ENCODE results near the gene CD44. TPM values are rescaled to one million over a fixed set of nuclear protein-coding genes. Genes with fewer than 3 reads are reported as not detected.

Gene CD44
- total RNA-seq, 4 donors from 2014 or later = 164 to 302 (median 189) TPM

DNA sequence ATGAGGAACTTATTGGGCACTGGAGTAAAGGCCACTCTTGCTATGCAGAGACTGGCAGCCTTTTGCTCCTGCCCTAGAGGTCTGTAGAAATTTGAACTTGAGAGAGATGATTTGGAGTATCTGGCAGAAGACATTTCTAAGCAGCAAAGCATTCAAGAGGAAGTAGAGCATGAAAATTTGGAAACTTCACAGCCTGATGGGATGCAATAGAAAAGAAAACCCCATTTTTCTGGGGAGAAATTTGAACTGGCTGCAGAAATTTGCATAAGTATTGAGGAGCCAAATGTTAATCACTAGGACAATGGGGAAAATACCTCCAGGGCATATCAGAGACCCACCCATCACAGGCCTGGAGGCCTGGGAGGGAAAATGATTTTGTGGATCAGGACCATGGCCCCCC, 29.9 kb upstream of the CD44 start:
- Histone ChIP-seq H3K27me3 (no peaks in the 10 kb centered on the region), H3K4me1 (peaks cover 0 to 25% of the 10 kb centered on the region in 2 donors), H3K36me3 (no peaks in the 10 kb centered on the region), H3K9me3 (no peaks in the 10 kb centered on the region), H3K4me3 (replicated peaks in 1 of 3) (no peak overlapping the region), H3K27ac (no peak overlapping the region)
- intact Hi-C loops (cut with DNase I) = no loop called here
- TF ChIP-seq, protein P1, sequence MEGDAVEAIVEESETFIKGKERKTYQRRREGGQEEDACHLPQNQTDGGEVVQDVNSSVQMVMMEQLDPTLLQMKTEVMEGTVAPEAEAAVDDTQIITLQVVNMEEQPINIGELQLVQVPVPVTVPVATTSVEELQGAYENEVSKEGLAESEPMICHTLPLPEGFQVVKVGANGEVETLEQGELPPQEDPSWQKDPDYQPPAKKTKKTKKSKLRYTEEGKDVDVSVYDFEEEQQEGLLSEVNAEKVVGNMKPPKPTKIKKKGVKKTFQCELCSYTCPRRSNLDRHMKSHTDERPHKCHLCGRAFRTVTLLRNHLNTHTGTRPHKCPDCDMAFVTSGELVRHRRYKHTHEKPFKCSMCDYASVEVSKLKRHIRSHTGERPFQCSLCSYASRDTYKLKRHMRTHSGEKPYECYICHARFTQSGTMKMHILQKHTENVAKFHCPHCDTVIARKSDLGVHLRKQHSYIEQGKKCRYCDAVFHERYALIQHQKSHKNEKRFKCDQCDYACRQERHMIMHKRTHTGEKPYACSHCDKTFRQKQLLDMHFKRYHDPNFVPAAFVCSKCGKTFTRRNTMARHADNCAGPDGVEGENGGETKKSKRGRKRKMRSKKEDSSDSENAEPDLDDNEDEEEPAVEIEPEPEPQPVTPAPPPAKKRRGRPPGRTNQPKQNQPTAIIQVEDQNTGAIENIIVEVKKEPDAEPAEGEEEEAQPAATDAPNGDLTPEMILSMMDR (IDR thresholded peaks at IDR 0.05) = no peak
- TF ChIP-seq POLR2A (IDR thresholded peaks at IDR 0.05) = no peak
- no peak for DNase-seq

DNA sequence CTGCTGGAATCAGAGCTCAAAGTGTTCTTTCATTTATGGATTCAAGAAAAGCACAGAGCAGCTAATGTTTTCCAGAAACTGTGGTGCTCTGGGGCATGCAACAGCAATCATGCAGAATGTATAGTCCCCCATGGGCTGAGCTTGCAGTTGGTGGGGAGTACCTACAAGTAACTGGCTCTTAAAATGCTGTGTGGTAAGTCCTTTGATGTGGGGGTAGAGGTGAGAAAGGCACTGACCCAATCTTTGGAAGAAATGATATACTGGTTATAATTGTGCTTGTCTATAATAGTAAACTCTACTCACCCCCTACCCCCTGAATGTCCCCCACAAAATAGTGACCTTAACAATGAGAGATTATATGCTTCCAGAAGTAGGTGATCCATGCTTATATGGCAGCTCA, 29.1 kb upstream of the CD44 start:
- no peaks in the 10 kb centered on the region for H3K36me3 ChIP-seq
- H3K27ac ChIP-seq = no peak overlapping the region
- H3K27me3 ChIP-seq = no peaks in the 10 kb centered on the region
- no peak for DNase-seq
- no peaks in the 10 kb centered on the region for H3K9me3 ChIP-seq
- peaks cover 0 to 25% of the 10 kb centered on the region in 2 donors for H3K4me1 ChIP-seq
- TF ChIP-seq POLR2A (IDR thresholded peaks at IDR 0.05) = no peak
- TF ChIP-seq, protein P1 (IDR thresholded peaks at IDR 0.05) = no peak
- H3K4me3 ChIP-seq (replicated peaks in 1 of 3) = no peak overlapping the region
- intact Hi-C loops (cut with DNase I) = no loop called here

DNA sequence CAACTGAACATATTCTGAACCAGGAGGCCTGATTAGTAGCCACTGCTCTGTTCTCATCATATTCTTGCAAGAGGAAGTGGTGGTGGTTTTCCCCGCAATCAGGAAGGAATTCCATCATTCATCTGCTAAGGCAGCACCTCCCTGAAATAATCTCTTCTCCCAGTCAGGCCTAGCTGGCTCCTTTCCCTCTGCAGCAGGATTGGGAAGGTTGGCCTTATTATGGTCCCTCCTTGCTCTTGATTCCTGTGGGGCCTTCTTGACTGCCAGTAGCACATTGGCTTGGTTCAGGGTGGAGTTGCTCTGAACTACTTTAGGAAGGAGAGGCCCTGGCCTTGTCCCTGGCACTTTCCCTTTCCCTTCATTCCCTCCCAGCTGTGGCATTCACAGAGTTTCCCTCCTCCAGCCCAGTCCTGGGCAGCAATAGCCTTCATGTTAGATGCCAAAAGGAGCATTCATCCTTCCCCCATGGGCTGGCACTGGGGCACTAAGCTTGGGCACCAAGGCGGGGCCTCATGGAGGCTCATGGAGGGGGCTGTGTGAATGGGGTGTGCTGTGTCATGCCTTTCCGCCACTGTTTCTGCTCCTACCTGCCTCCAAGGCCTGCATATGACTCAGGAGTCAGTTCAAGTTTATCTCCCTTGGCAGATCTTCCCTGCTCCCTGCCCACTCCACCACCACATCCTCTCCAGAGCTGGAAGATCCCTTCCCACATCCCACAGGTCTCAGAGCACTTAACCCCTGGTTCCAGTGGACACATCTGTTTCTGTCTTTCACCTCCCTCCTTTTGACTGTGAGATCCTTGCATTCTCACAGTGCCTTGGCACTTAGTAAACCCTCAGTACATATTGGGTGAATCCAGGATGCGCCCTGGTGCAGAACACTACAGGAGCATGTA, 27.6 kb upstream of the CD44 start:
- Histone ChIP-seq H3K4me3 (replicated peaks in 1 of 3) (no peak overlapping the region), H3K9me3 (no peaks in the 10 kb centered on the region), H3K27ac (no peak overlapping the region), H3K36me3 (no peaks in the 10 kb centered on the region), H3K4me1 (peaks cover 0 to 19% of the 10 kb centered on the region in 2 donors), H3K27me3 (no peaks in the 10 kb centered on the region)
- WGBS, 2 donors = 81 to 88% methylated on average over 4 of the region's 4 CpGs
- intact Hi-C loops (cut with DNase I) = no loop called here
- TF ChIP-seq, protein P1 (IDR thresholded peaks at IDR 0.05) = no peak
- TF ChIP-seq POLR2A (IDR thresholded peaks at IDR 0.05) = no peak
- DNase-seq = no peak

DNA sequence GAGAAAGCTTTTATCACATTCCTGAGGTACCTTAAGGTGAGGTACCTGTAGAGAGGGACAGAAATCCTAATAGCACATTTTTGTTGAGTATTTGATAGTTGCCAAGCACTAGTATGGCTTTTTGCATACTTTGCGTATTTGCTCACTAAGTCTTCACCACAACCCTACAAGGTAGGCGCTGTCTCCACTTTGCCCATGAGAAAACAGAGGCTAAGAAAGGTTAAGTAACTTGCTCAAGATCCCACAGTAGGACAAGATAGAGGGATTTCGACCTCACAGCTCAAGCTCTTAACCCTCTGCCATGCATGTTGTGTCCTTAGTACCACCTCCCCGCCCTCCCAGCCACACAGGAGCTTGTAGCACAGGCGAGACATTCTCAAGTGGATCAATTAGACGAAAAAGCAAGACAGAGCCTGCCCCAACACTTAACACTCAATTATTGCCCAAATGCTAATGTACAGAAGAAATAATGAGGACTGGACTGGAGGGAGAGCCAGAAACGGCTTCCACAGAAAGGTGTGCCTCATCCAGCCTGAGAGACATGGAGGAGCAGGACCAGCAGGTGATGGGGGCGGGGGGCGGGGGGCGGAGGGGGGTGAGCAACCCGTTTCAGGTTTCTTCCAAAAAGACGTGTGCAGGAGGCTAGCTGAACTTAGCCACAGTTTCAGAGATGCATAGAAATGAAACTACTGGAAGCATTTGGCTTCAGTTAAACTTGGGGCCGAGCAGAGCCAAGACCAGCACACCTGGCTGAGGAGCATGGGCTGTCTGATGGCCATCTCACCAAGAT, 26.7 kb upstream of the CD44 start:
- TF ChIP-seq, protein P1 (IDR thresholded peaks at IDR 0.05) = no peak
- WGBS, 2 donors = 66 to 79% methylated on average over 13 of the region's 13 CpGs
- H3K27me3 ChIP-seq = no peaks in the 10 kb centered on the region
- no peak overlapping the region for H3K27ac ChIP-seq
- DNase-seq = no peak
- H3K9me3 ChIP-seq = no peaks in the 10 kb centered on the region
- no peak overlapping the region for H3K4me3 ChIP-seq (replicated peaks in 1 of 3)
- H3K4me1 ChIP-seq = peaks cover 0 to 24% of the 10 kb centered on the region in 2 donors
- intact Hi-C loops (cut with DNase I) = no loop called here
- H3K36me3 ChIP-seq = no peaks in the 10 kb centered on the region

DNA sequence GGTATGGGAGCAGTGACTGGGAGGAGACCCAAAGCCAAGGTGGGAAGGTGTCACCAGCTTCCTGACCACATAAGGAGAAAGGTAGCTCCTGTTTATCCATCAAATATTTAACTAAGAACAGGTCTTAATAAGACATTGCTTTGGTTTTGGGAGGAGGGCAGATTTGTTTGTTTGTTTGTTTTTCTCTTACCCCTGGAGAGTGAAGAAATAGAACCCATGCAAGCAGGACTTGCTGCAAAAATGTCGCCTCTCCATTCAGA, 26.2 kb upstream of the CD44 start:
- WGBS, 2 donors = 100% methylated on average over 1 of the region's 1 CpG
- no peak for DNase-seq
- Histone ChIP-seq H3K4me3 (replicated peaks in 1 of 3) (no peak overlapping the region), H3K36me3 (no peaks in the 10 kb centered on the region), H3K4me1 (peaks cover 0 to 24% of the 10 kb centered on the region in 2 donors), H3K27ac (no peak overlapping the region), H3K9me3 (no peaks in the 10 kb centered on the region), H3K27me3 (no peaks in the 10 kb centered on the region)
- intact Hi-C loops (cut with DNase I) = no loop called here
- no peak for TF ChIP-seq POLR2A (IDR thresholded peaks at IDR 0.05)
- TF ChIP-seq, protein P1 (IDR thresholded peaks at IDR 0.05) = no peak

Measured in thyroid gland (tissue), 4 donors.